ENCODE measurements around the gene HELZ.
A peak's percentile ranks its signal among the peaks of the same experiment; 100 is the strongest.

Gene HELZ

GRCh38 chr17:67051155-67051538, 193.8 kb downstream of the HELZ start:
- Histone ChIP-seq H2BK5ac (ENCODE audit: low read depth, low read length, poor library complexity, severe bottlenecking) (no peak overlapping the region), H3K23ac (ENCODE audit: low read length in 2 of 2) (no peak overlapping the region), H2AFZ (ENCODE audit: low read depth, low read length) (no peak overlapping the region), H3K27me3 (ENCODE audit: control insufficient read depth in 1 of 2, insufficient read depth in 1 of 2, low read length in 2 of 2) (peaks cover 3 to 11% of the 10 kb centered on the region in 2 experiments), H3K4me3 (ENCODE audit: insufficient read depth in 1 of 2, low read depth in 1 of 2, low read length in 2 of 2) (no peak overlapping the region), H3K4me1 (ENCODE audit: control insufficient read depth, insufficient read depth, low read depth, low read length) (peaks cover 6% of the 10 kb centered on the region), H3K36me3 (ENCODE audit: control insufficient read depth in 1 of 2, insufficient read depth in 2 of 2, low read depth in 1 of 2, low read length in 2 of 2) (no peaks in the 10 kb centered on the region), H3K4me2 (ENCODE audit: low read length, poor library complexity, severe bottlenecking) (no peak overlapping the region), H3K4ac (ENCODE audit: low read depth in 1 of 2, low read length in 2 of 2) (no peak overlapping the region), H4K91ac (ENCODE audit: low read length) (no peak overlapping the region), H4K8ac (ENCODE audit: low read length) (no peak overlapping the region), H3K14ac (ENCODE audit: low read length in 2 of 2) (no peak overlapping the region), H2BK120ac (ENCODE audit: low read depth, low read length) (no peak overlapping the region), H3K18ac (ENCODE audit: low read depth in 1 of 2, low read length in 2 of 2) (no peak overlapping the region), H3K9me3 (ENCODE audit: control insufficient read depth, low read length) (peaks cover 40% of the 10 kb centered on the region), H3K27ac (ENCODE audit: low read length, poor library complexity, severe bottlenecking) (no peak overlapping the region), H2BK15ac (ENCODE audit: low read depth, poor library complexity, severe bottlenecking) (no peak overlapping the region), H3K9ac (ENCODE audit: low read length) (no peak overlapping the region), H2AK5ac (ENCODE audit: low read length, severe bottlenecking) (no peak overlapping the region), H2BK12ac (ENCODE audit: low read length in 2 of 2) (no peak overlapping the region), H3K79me1 (replicated peaks; ENCODE audit: low read length, poor library complexity, severe bottlenecking) (no peaks in the 10 kb centered on the region)
- no peak for DNase-seq
- 60% methylated on average over 3 of the region's 4 CpGs for WGBS

GRCh38 chr17:67050471-67051154, 194.4 kb downstream of the HELZ start:
- H3K27ac ChIP-seq (ENCODE audit: low read length, poor library complexity, severe bottlenecking) = peak overlapping the region; percentile 4
- peaks cover 7 to 17% of the 10 kb centered on the region in 2 experiments for H3K27me3 ChIP-seq (ENCODE audit: control insufficient read depth in 1 of 2, insufficient read depth in 1 of 2, low read length in 2 of 2)
- H2BK15ac ChIP-seq (ENCODE audit: low read depth, poor library complexity, severe bottlenecking) = no peak overlapping the region
- no peaks in the 10 kb centered on the region for H3K36me3 ChIP-seq (ENCODE audit: control insufficient read depth in 1 of 2, insufficient read depth in 2 of 2, low read depth in 1 of 2, low read length in 2 of 2)
- H2BK5ac ChIP-seq (ENCODE audit: low read depth, low read length, poor library complexity, severe bottlenecking) = no peak overlapping the region
- H3K9me3 ChIP-seq (ENCODE audit: control insufficient read depth, low read length) = peaks cover 40% of the 10 kb centered on the region
- no peak overlapping the region for H3K4me3 ChIP-seq (ENCODE audit: insufficient read depth in 1 of 2, low read depth in 1 of 2, low read length in 2 of 2)
- no peak overlapping the region for H3K23ac ChIP-seq (ENCODE audit: low read length in 2 of 2)
- H3K14ac ChIP-seq (ENCODE audit: low read length in 2 of 2) = no peak overlapping the region
- H3K79me1 ChIP-seq (replicated peaks; ENCODE audit: low read length, poor library complexity, severe bottlenecking) = no peaks in the 10 kb centered on the region
- H3K4me2 ChIP-seq (ENCODE audit: low read length, poor library complexity, severe bottlenecking) = no peak overlapping the region
- H3K18ac ChIP-seq (ENCODE audit: low read depth in 1 of 2, low read length in 2 of 2) = no peak overlapping the region
- no peak overlapping the region for H2BK12ac ChIP-seq (ENCODE audit: low read length in 2 of 2)
- WGBS = 94% methylated on average over 3 of the region's 6 CpGs
- no peak for DNase-seq
- H2AFZ ChIP-seq (ENCODE audit: low read depth, low read length) = no peak overlapping the region
- no peak overlapping the region for H4K8ac ChIP-seq (ENCODE audit: low read length)
- no peak overlapping the region for H3K4ac ChIP-seq (ENCODE audit: low read depth in 1 of 2, low read length in 2 of 2)
- peaks cover 6% of the 10 kb centered on the region for H3K4me1 ChIP-seq (ENCODE audit: control insufficient read depth, insufficient read depth, low read depth, low read length)
- H4K91ac ChIP-seq (ENCODE audit: low read length) = no peak overlapping the region
- no peak overlapping the region for H2AK5ac ChIP-seq (ENCODE audit: low read length, severe bottlenecking)
- H3K9ac ChIP-seq (ENCODE audit: low read length) = no peak overlapping the region
- no peak overlapping the region for H2BK120ac ChIP-seq (ENCODE audit: low read depth, low read length)

GRCh38 chr17:67050066-67050465, 194.9 kb downstream of the HELZ start:
- H4K8ac ChIP-seq (ENCODE audit: low read length) = no peak overlapping the region
- no peak overlapping the region for H2AK5ac ChIP-seq (ENCODE audit: low read length, severe bottlenecking)
- no peak overlapping the region for H3K4ac ChIP-seq (ENCODE audit: low read depth in 1 of 2, low read length in 2 of 2)
- no peak overlapping the region for H2AFZ ChIP-seq (ENCODE audit: low read depth, low read length)
- H3K4me2 ChIP-seq (ENCODE audit: low read length, poor library complexity, severe bottlenecking) = no peak overlapping the region
- no peak overlapping the region for H3K14ac ChIP-seq (ENCODE audit: low read length in 2 of 2)
- no peaks in the 10 kb centered on the region for H3K79me1 ChIP-seq (replicated peaks; ENCODE audit: low read length, poor library complexity, severe bottlenecking)
- peaks cover 9 to 19% of the 10 kb centered on the region in 2 experiments for H3K27me3 ChIP-seq (ENCODE audit: control insufficient read depth in 1 of 2, insufficient read depth in 1 of 2, low read length in 2 of 2)
- H2BK120ac ChIP-seq (ENCODE audit: low read depth, low read length) = no peak overlapping the region
- H3K36me3 ChIP-seq (ENCODE audit: control insufficient read depth in 1 of 2, insufficient read depth in 2 of 2, low read depth in 1 of 2, low read length in 2 of 2) = no peaks in the 10 kb centered on the region
- no peak overlapping the region for H2BK5ac ChIP-seq (ENCODE audit: low read depth, low read length, poor library complexity, severe bottlenecking)
- no peak overlapping the region for H3K18ac ChIP-seq (ENCODE audit: low read depth in 1 of 2, low read length in 2 of 2)
- no peak overlapping the region for H2BK12ac ChIP-seq (ENCODE audit: low read length in 2 of 2)
- no peak overlapping the region for H3K4me3 ChIP-seq (ENCODE audit: insufficient read depth in 1 of 2, low read depth in 1 of 2, low read length in 2 of 2)
- 100% methylated on average over 1 of the region's 1 CpG for WGBS
- no peak overlapping the region for H4K91ac ChIP-seq (ENCODE audit: low read length)
- peaks cover 40% of the 10 kb centered on the region for H3K9me3 ChIP-seq (ENCODE audit: control insufficient read depth, low read length)
- no peak overlapping the region for H3K23ac ChIP-seq (ENCODE audit: low read length in 2 of 2)
- H3K9ac ChIP-seq (ENCODE audit: low read length) = no peak overlapping the region
- no peak overlapping the region for H2BK15ac ChIP-seq (ENCODE audit: low read depth, poor library complexity, severe bottlenecking)
- no peak overlapping the region for H3K27ac ChIP-seq (ENCODE audit: low read length, poor library complexity, severe bottlenecking)
- peaks cover 6% of the 10 kb centered on the region for H3K4me1 ChIP-seq (ENCODE audit: control insufficient read depth, insufficient read depth, low read depth, low read length)
- DNase-seq = no peak

- no peaks in the 10 kb centered on the region for H3K36me3 ChIP-seq (ENCODE audit: control insufficient read depth in 1 of 2, insufficient read depth in 2 of 2, low read depth in 1 of 2, low read length in 2 of 2)
- H2BK120ac ChIP-seq (ENCODE audit: low read depth, low read length) = no peak overlapping the region
- no peak for DNase-seq
- 76% methylated on average over 2 of the region's 5 CpGs for WGBS
- H2BK15ac ChIP-seq (ENCODE audit: low read depth, poor library complexity, severe bottlenecking) = no peak overlapping the region
- no peak overlapping the region for H3K18ac ChIP-seq (ENCODE audit: low read depth in 1 of 2, low read length in 2 of 2)
- H3K4me2 ChIP-seq (ENCODE audit: low read length, poor library complexity, severe bottlenecking) = no peak overlapping the region
- H3K4me1 ChIP-seq (ENCODE audit: control insufficient read depth, insufficient read depth, low read depth, low read length) = peaks cover 6% of the 10 kb centered on the region
- H2BK12ac ChIP-seq (ENCODE audit: low read length in 2 of 2) = no peak overlapping the region
- no peak overlapping the region for H3K4ac ChIP-seq (ENCODE audit: low read depth in 1 of 2, low read length in 2 of 2)
- no peak overlapping the region for H3K9ac ChIP-seq (ENCODE audit: low read length)
- H2AK5ac ChIP-seq (ENCODE audit: low read length, severe bottlenecking) = no peak overlapping the region
- no peak overlapping the region for H2AFZ ChIP-seq (ENCODE audit: low read depth, low read length)
- no peak overlapping the region for H4K8ac ChIP-seq (ENCODE audit: low read length)
- H2BK5ac ChIP-seq (ENCODE audit: low read depth, low read length, poor library complexity, severe bottlenecking) = no peak overlapping the region
- no peak overlapping the region for H3K4me3 ChIP-seq (ENCODE audit: insufficient read depth in 1 of 2, low read depth in 1 of 2, low read length in 2 of 2)
- H3K27me3 ChIP-seq (ENCODE audit: control insufficient read depth in 1 of 2, insufficient read depth in 1 of 2, low read length in 2 of 2) = peaks cover 15 to 23% of the 10 kb centered on the region in 2 experiments
- no peak overlapping the region for H3K14ac ChIP-seq (ENCODE audit: low read length in 2 of 2)
- peaks cover 40% of the 10 kb centered on the region for H3K9me3 ChIP-seq (ENCODE audit: control insufficient read depth, low read length)
- H3K79me1 ChIP-seq (replicated peaks; ENCODE audit: low read length, poor library complexity, severe bottlenecking) = no peaks in the 10 kb centered on the region
- no peak overlapping the region for H3K23ac ChIP-seq (ENCODE audit: low read length in 2 of 2)
- no peak overlapping the region for H3K27ac ChIP-seq (ENCODE audit: low read length, poor library complexity, severe bottlenecking)
- no peak overlapping the region for H4K91ac ChIP-seq (ENCODE audit: low read length)
These were observed 195.8 kb downstream of the HELZ start for GRCh38 chr17:67049025-67049739.

All from mesenchymal stem cell (in vitro differentiated cells and primary cell).